Skin epidermis (tissue), 12 donors: ENCODE results near the gene FBXL15.

ENCODE experiments used
- H3K27ac ChIP-seq, 21 experiments: fragments of 200-600 bp; sonication (generic) in 11 of 21; one replicate each; pipeline ENCODE4 v1.5.0; 2020; ENCODE audit warnings: mild to moderate bottlenecking in 3 of 21, inconsistent platforms in 2 of 21, moderate library complexity in 2 of 21
- H3K4me3 ChIP-seq, 7 experiments: fragments of 200-600 bp; sonication (generic) in 2 of 7; one replicate each; pipeline ENCODE4 v1.5.0; 2020; ENCODE audit warnings: inconsistent platforms in 2 of 7, mild to moderate bottlenecking in 2 of 7, moderate library complexity in 1 of 7

The FBXL15 gene

GRCh38 chr10:102468683-102469082 lies 48.0 kb downstream of the FBXL15 start:
- Histone ChIP-seq H3K4me3 (no peak overlapping the region), H3K27ac (no peak overlapping the region)

- Histone ChIP-seq H3K27ac (no peak overlapping the region), H3K4me3 (no peak overlapping the region)
Observed at GRCh38 chr10:102470579-102471546, 50.2 kb downstream of the FBXL15 start.
